WTC11 (cell line): ENCODE data around the gene CD209. TPM values are rescaled to one million over a fixed set of nuclear protein-coding genes. Genes with fewer than 3 reads are reported as not detected.

ENCODE experiments used
- ATAC-seq: fragments of 200-7000 bp; cut with Tn5 transposase; 2 replicates; pipeline ENCODE4 v1.10.0; 2021; ENCODE audit warnings: mild to moderate bottlenecking, moderate library complexity
- CTCF ChIA-PET: fragments of 300-600 bp; sonication (Branson Sonifier 250); formaldehyde crosslinking; loops from one replicate; lab custom pipeline; 2021; ENCODE audit warnings: antibody characterized with exemption; lab: Charles Lee
- POLR2A ChIA-PET: fragments of 350-600 bp; sonication (Branson Sonifier 250); formaldehyde crosslinking; loops from one replicate; lab custom pipeline; 2021; ENCODE audit warnings: antibody characterized with exemption; lab: Charles Lee
- DNase-seq: peaks from one replicate; pipeline ENCODE4 v3.0.0; 2021; ENCODE audit warnings: low spot score
- H3K27ac Mint-ChIP-seq: 2 replicates; pipeline ENCODE4 v1.8.0; 2021; ENCODE audit warnings: mixed read lengths
- H3K27me3 Mint-ChIP-seq: 2 replicates; pipeline ENCODE4 v1.8.0; 2021; ENCODE audit warnings: low read depth, mild to moderate bottlenecking, moderate library complexity, mixed read lengths
- H3K36me3 Mint-ChIP-seq: 2 replicates; pipeline ENCODE4 v1.8.0; 2021; ENCODE audit warnings: mixed read lengths
- H3K4me1 Mint-ChIP-seq: 2 replicates; pipeline ENCODE4 v1.8.0; 2022; ENCODE audit warnings: mixed read lengths
- H3K4me3 Mint-ChIP-seq: 2 replicates; pipeline ENCODE4 v1.8.0; 2021; ENCODE audit warnings: mild to moderate bottlenecking, moderate library complexity, mixed read lengths
- H3K9me3 Mint-ChIP-seq: 2 replicates; pipeline ENCODE4 v1.8.0; 2021; ENCODE audit warnings: mixed read lengths
- EMX1 ChIP-seq: fragments of 250-450 bp; sonication (Bioruptor Pico); IDR thresholded peaks from 2 replicates; pipeline ENCODE4 v1.8.0; 2021; ENCODE audit warnings: mild to moderate bottlenecking
- FOXJ3 ChIP-seq: sonication (generic); formaldehyde crosslinking; IDR thresholded peaks from 2 replicates; pipeline ENCODE4 v1.9.0; 2021; ENCODE audit warnings: missing genetic modification reagents, mild to moderate bottlenecking, borderline replicate concordance
- GRHL2 ChIP-seq: fragments of 250-450 bp; sonication (Bioruptor Pico); IDR thresholded peaks from 2 replicates; pipeline ENCODE4 v1.8.0; 2022; ENCODE audit warnings: mild to moderate bottlenecking, moderate library complexity; ENCODE audit not compliant: insufficient replicate concordance, severe bottlenecking
- HMGA2 ChIP-seq: fragments of 250-450 bp; sonication (Bioruptor Pico); IDR thresholded peaks from 2 replicates; pipeline ENCODE4 v1.4.0; 2021; ENCODE audit warnings: mild to moderate bottlenecking, moderate library complexity
- SOX15 ChIP-seq: fragments of 250-450 bp; sonication (Bioruptor Pico); IDR thresholded peaks from 2 replicates; pipeline ENCODE4 v1.9.0; 2021; ENCODE audit warnings: mild to moderate bottlenecking
- TP53 ChIP-seq: sonication (generic); formaldehyde crosslinking; IDR thresholded peaks from 2 replicates; pipeline ENCODE4 v1.8.1; 2023; ENCODE audit warnings: mild to moderate bottlenecking, missing genetic modification reagents
- ZNF263 ChIP-seq: sonication (generic); formaldehyde crosslinking; IDR thresholded peaks from 2 replicates; pipeline ENCODE4 v1.8.1; 2022; ENCODE audit warnings: low read depth, mild to moderate bottlenecking, moderate library complexity, missing genetic modification reagents
- ZNF317 ChIP-seq: sonication (generic); formaldehyde crosslinking; IDR thresholded peaks from 2 replicates; pipeline ENCODE4 v1.8.1; 2023; ENCODE audit warnings: low read depth, mild to moderate bottlenecking, moderate library complexity, missing genetic modification reagents, borderline replicate concordance
- ZNF416 ChIP-seq: fragments of 250-450 bp; sonication (Bioruptor Pico); IDR thresholded peaks from 2 replicates; pipeline ENCODE4 v1.9.0; 2021; ENCODE audit warnings: mild to moderate bottlenecking, inconsistent platforms
- total RNA-seq: library from RNA; stranded (reverse); gene quantifications from 3 replicates; pipeline ENCODE4 v1.2.3, GENCODE V29; 2021
- TF ChIP-seq, protein P1 (sequence below): sonication (generic); formaldehyde crosslinking; IDR thresholded peaks from 2 replicates; pipeline ENCODE4 v1.8.1; 2023; ENCODE audit warnings: mild to moderate bottlenecking, missing genetic modification reagents, borderline replicate concordance
- TF ChIP-seq, protein P2 (sequence below): sonication (generic); formaldehyde crosslinking; IDR thresholded peaks from 2 replicates; pipeline ENCODE4 v1.8.1; 2023; ENCODE audit warnings: mild to moderate bottlenecking, missing genetic modification reagents
- TF ChIP-seq, protein P3 (sequence below): sonication (generic); formaldehyde crosslinking; IDR thresholded peaks from 2 replicates; pipeline ENCODE4 v1.8.1; 2022; ENCODE audit warnings: missing genetic modification reagents, borderline replicate concordance
- TF ChIP-seq, protein P4 (sequence below): sonication (generic); formaldehyde crosslinking; IDR thresholded peaks from 2 replicates; pipeline ENCODE4 v1.8.0; 2023; ENCODE audit warnings: missing genetic modification reagents, mild to moderate bottlenecking, borderline replicate concordance
- TF ChIP-seq, protein P5 (sequence below): fragments of 250-450 bp; sonication (Bioruptor Pico); IDR thresholded peaks from 2 replicates; pipeline ENCODE4 v1.9.0; 2021; ENCODE audit warnings: mild to moderate bottlenecking, borderline replicate concordance
- TF ChIP-seq, protein P6 (sequence below): sonication (generic); formaldehyde crosslinking; IDR thresholded peaks from 2 replicates; pipeline ENCODE4 v1.8.1; 2022; ENCODE audit warnings: mild to moderate bottlenecking, moderate library complexity, missing genetic modification reagents
- TF ChIP-seq, protein P7 (sequence below): sonication (generic); formaldehyde crosslinking; IDR thresholded peaks from 2 replicates; pipeline ENCODE4 v1.8.1; 2022; ENCODE audit warnings: low read depth, mild to moderate bottlenecking, moderate library complexity, missing genetic modification reagents, borderline replicate concordance

CD209 gene
- total RNA-seq, 1 experiment from 2014 or later, result not detected

DNA sequence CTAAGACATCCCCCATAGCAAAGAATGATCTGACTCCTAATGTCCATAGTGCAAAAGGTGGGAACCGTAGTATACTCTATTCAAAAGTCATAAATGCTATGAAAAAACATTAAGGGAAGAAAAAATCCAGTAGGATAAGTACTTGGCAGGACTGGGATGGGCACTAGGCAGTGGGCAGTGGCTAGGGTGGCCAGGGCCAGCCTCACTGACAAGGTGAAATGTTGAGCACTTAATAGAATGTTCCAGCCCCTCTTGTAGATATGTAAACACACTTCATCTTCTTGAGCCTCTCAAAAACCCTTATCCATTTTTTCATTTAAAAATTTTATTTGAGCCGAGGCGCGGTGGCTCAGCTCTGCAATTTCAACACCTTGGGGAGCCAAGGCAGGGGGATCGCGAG is 14.0 kb downstream of the CD209 start (continued):
- TF ChIP-seq ZNF317 (CRISPR knock-in tag), result no peak
- TF ChIP-seq TP53 (CRISPR knock-in tag), result no peak
- TF ChIP-seq, protein P1, sequence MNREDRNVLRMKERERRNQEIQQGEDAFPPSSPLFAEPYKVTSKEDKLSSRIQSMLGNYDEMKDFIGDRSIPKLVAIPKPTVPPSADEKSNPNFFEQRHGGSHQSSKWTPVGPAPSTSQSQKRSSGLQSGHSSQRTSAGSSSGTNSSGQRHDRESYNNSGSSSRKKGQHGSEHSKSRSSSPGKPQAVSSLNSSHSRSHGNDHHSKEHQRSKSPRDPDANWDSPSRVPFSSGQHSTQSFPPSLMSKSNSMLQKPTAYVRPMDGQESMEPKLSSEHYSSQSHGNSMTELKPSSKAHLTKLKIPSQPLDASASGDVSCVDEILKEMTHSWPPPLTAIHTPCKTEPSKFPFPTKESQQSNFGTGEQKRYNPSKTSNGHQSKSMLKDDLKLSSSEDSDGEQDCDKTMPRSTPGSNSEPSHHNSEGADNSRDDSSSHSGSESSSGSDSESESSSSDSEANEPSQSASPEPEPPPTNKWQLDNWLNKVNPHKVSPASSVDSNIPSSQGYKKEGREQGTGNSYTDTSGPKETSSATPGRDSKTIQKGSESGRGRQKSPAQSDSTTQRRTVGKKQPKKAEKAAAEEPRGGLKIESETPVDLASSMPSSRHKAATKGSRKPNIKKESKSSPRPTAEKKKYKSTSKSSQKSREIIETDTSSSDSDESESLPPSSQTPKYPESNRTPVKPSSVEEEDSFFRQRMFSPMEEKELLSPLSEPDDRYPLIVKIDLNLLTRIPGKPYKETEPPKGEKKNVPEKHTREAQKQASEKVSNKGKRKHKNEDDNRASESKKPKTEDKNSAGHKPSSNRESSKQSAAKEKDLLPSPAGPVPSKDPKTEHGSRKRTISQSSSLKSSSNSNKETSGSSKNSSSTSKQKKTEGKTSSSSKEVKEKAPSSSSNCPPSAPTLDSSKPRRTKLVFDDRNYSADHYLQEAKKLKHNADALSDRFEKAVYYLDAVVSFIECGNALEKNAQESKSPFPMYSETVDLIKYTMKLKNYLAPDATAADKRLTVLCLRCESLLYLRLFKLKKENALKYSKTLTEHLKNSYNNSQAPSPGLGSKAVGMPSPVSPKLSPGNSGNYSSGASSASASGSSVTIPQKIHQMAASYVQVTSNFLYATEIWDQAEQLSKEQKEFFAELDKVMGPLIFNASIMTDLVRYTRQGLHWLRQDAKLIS (CRISPR knock-in tag), result no peak
- TF ChIP-seq, protein P2, sequence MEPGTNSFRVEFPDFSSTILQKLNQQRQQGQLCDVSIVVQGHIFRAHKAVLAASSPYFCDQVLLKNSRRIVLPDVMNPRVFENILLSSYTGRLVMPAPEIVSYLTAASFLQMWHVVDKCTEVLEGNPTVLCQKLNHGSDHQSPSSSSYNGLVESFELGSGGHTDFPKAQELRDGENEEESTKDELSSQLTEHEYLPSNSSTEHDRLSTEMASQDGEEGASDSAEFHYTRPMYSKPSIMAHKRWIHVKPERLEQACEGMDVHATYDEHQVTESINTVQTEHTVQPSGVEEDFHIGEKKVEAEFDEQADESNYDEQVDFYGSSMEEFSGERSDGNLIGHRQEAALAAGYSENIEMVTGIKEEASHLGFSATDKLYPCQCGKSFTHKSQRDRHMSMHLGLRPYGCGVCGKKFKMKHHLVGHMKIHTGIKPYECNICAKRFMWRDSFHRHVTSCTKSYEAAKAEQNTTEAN (CRISPR knock-in tag), result no peak
- TF ChIP-seq EMX1 (CRISPR knock-in tag), result no peak
- TF ChIP-seq, protein P3, sequence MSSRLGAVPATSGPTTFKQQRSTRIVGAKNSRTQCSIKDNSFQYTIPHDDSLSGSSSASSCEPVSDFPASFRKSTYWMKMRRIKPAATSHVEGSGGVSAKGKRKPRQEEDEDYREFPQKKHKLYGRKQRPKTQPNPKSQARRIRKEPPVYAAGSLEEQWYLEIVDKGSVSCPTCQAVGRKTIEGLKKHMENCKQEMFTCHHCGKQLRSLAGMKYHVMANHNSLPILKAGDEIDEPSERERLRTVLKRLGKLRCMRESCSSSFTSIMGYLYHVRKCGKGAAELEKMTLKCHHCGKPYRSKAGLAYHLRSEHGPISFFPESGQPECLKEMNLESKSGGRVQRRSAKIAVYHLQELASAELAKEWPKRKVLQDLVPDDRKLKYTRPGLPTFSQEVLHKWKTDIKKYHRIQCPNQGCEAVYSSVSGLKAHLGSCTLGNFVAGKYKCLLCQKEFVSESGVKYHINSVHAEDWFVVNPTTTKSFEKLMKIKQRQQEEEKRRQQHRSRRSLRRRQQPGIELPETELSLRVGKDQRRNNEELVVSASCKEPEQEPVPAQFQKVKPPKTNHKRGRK (CRISPR knock-in tag), result no peak

DNA sequence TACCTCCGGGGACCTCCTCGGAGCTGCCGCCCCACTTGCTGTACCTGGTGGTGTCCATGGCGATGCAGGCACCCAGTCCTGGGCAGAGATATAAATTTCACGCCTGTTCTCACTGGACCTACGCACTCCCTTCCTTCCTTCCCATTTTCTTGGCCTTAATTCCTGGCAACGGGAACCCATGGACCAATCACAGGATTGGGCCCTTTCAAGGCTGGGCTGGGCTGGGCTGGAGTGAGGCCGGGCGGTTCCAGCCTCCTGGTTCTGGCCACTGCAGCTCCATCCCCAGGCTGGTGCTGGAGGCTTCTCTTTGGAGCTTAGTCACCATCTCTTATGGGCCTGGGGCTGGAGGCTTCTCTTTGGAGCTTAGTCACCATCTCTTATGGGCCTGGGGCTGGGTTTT is 15.3 kb downstream of the CD209 start, which contains the start of gene CLEC4G:
CLEC4G (minus strand) TSS at position 66 of the 400 bp plus-strand sequence; CDS start at position 58, 8 bp downstream.
- Mint-ChIP-seq H3K9me3 (no peaks in the 10 kb centered on the region), H3K36me3 (no peaks in the 10 kb centered on the region), H3K4me3 (peak within 1 kb of the TSS; percentile 43), H3K27me3 (peaks cover 90% of the 10 kb centered on the region), H3K4me1 (peaks cover 13% of the 10 kb centered on the region), H3K27ac (no peak within 1 kb of the TSS)
- ChIA-PET POLR2A (no interaction called here), CTCF (interaction anchor here (0.5 to 1.8 kb wide), 2 partner anchors 67 to 378 kb away, joined by 3 to 6 read pairs; no protein-coding TSS in a partner anchor)
- ATAC-seq, result no peak
- no peak for DNase-seq
- TF ChIP-seq, protein P4, sequence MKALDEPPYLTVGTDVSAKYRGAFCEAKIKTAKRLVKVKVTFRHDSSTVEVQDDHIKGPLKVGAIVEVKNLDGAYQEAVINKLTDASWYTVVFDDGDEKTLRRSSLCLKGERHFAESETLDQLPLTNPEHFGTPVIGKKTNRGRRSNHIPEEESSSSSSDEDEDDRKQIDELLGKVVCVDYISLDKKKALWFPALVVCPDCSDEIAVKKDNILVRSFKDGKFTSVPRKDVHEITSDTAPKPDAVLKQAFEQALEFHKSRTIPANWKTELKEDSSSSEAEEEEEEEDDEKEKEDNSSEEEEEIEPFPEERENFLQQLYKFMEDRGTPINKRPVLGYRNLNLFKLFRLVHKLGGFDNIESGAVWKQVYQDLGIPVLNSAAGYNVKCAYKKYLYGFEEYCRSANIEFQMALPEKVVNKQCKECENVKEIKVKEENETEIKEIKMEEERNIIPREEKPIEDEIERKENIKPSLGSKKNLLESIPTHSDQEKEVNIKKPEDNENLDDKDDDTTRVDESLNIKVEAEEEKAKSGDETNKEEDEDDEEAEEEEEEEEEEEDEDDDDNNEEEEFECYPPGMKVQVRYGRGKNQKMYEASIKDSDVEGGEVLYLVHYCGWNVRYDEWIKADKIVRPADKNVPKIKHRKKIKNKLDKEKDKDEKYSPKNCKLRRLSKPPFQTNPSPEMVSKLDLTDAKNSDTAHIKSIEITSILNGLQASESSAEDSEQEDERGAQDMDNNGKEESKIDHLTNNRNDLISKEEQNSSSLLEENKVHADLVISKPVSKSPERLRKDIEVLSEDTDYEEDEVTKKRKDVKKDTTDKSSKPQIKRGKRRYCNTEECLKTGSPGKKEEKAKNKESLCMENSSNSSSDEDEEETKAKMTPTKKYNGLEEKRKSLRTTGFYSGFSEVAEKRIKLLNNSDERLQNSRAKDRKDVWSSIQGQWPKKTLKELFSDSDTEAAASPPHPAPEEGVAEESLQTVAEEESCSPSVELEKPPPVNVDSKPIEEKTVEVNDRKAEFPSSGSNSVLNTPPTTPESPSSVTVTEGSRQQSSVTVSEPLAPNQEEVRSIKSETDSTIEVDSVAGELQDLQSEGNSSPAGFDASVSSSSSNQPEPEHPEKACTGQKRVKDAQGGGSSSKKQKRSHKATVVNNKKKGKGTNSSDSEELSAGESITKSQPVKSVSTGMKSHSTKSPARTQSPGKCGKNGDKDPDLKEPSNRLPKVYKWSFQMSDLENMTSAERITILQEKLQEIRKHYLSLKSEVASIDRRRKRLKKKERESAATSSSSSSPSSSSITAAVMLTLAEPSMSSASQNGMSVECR, result no peak
- TF ChIP-seq, protein P5, sequence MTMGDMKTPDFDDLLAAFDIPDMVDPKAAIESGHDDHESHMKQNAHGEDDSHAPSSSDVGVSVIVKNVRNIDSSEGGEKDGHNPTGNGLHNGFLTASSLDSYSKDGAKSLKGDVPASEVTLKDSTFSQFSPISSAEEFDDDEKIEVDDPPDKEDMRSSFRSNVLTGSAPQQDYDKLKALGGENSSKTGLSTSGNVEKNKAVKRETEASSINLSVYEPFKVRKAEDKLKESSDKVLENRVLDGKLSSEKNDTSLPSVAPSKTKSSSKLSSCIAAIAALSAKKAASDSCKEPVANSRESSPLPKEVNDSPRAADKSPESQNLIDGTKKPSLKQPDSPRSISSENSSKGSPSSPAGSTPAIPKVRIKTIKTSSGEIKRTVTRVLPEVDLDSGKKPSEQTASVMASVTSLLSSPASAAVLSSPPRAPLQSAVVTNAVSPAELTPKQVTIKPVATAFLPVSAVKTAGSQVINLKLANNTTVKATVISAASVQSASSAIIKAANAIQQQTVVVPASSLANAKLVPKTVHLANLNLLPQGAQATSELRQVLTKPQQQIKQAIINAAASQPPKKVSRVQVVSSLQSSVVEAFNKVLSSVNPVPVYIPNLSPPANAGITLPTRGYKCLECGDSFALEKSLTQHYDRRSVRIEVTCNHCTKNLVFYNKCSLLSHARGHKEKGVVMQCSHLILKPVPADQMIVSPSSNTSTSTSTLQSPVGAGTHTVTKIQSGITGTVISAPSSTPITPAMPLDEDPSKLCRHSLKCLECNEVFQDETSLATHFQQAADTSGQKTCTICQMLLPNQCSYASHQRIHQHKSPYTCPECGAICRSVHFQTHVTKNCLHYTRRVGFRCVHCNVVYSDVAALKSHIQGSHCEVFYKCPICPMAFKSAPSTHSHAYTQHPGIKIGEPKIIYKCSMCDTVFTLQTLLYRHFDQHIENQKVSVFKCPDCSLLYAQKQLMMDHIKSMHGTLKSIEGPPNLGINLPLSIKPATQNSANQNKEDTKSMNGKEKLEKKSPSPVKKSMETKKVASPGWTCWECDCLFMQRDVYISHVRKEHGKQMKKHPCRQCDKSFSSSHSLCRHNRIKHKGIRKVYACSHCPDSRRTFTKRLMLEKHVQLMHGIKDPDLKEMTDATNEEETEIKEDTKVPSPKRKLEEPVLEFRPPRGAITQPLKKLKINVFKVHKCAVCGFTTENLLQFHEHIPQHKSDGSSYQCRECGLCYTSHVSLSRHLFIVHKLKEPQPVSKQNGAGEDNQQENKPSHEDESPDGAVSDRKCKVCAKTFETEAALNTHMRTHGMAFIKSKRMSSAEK, result no peak
- TF ChIP-seq FOXJ3 (CRISPR knock-in tag) (no peak), ZNF416 (no peak), HMGA2 (CRISPR knock-in tag) (no peak), ZNF317 (CRISPR knock-in tag) (no peak), ZNF263 (CRISPR knock-in tag) (no peak), SOX15 (CRISPR knock-in tag) (no peak), GRHL2 (no peak)
- TF ChIP-seq, protein P6, sequence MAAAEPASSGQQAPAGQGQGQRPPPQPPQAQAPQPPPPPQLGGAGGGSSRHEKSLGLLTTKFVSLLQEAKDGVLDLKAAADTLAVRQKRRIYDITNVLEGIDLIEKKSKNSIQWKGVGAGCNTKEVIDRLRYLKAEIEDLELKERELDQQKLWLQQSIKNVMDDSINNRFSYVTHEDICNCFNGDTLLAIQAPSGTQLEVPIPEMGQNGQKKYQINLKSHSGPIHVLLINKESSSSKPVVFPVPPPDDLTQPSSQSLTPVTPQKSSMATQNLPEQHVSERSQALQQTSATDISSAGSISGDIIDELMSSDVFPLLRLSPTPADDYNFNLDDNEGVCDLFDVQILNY (CRISPR knock-in tag), result no peak
- TF ChIP-seq, protein P7, sequence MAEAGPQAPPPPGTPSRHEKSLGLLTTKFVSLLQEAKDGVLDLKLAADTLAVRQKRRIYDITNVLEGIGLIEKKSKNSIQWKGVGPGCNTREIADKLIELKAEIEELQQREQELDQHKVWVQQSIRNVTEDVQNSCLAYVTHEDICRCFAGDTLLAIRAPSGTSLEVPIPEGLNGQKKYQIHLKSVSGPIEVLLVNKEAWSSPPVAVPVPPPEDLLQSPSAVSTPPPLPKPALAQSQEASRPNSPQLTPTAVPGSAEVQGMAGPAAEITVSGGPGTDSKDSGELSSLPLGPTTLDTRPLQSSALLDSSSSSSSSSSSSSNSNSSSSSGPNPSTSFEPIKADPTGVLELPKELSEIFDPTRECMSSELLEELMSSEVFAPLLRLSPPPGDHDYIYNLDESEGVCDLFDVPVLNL, result no peak
